Fibroblast of villous mesenchyme (primary cell): ENCODE measurements around the gene NDUFS5. TPM values are rescaled to one million over a fixed set of nuclear protein-coding genes. Genes with fewer than 3 reads are reported as not detected.
"Not testable (repeated sequence)": the region's sequence is repeated elsewhere in the genome, so short reads cannot be mapped to it uniquely, and the experiment has no call there.

Source experiments
- DNase-seq: peaks from one replicate; pipeline ENCODE4 v3.0.0-alpha.2; 2010; ENCODE audit warnings: low read depth
- H3K4me3 ChIP-seq: 2 replicates; pipeline ENCODE4 v1.5.1; 2011; ENCODE audit warnings: low read depth, mild to moderate bottlenecking, low read length
- CTCF ChIP-seq: IDR thresholded peaks from 2 replicates; pipeline ENCODE4 v1.5.1; 2012; ENCODE audit warnings: low read depth, mild to moderate bottlenecking, low read length; ENCODE audit not compliant: insufficient read depth
- total RNA-seq: library from RNA; depleted of rRNA; stranded (reverse); fragments of >200 nt; gene quantifications from 2 replicates; pipeline ENCODE4 v1.2.3, GENCODE V29; 2012

The NDUFS5 gene
- total RNA-seq, 1 donor: 325 TPM

DNA sequence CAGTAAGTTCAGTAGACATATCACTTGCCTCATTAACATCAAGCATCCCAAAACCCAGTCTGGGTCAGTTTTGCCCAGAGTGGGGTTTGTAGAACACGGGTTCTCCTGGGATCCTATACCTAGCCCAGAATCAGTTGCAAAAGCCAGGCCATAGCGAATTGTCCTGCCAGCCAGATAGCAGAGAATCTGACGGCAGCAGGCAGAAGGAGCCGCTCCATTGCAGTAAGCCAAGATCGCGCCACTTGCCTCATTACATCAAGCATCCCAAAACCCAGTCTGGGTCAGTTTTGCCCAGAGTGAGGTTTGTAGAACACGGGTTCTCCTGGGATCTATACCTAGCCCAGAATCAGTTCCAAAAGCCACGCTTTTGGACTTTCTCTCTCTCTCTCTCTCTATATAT, 19.1 kb downstream of the NDUFS5 start:
- no peak for TF ChIP-seq CTCF
- no peak for DNase-seq
- H3K4me3 ChIP-seq: no peak overlapping the region

DNA sequence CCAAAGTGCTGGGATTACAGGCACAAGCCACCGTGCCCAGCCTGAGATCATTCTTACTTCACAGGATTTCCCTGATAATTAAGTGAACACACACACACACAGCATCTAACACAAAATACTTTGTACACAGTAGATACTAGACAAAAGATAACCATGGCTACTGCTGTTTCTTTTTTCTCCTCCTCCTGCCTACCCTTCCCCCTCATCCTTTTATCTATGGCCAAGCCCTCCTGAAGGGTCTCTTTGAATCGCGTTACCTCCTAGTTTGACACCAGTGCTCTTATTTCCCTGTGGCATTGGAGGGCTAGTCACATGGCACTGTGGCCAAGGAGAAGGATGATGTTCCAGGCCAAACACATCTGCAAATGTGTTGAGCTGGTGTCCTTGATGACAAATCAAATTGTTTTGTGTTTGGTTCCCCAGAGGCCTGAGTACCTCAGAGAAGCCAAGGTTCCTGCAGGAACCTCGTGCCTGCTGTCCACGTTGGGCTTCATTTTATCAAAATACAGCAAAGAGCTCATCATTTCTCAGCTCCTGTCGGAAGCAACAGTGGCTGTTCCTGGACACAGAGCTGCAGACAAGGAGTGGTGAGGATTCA, 20.6 kb downstream of the NDUFS5 start:
- TF ChIP-seq CTCF: no peak
- DNase-seq: no peak
- H3K4me3 ChIP-seq: no peak overlapping the region

GRCh38 chr1:39047374-39048229, 21.5 kb downstream of the NDUFS5 start:
- no peak overlapping the region for H3K4me3 ChIP-seq
- no peak for TF ChIP-seq CTCF
- DNase-seq: peak; percentile 89

- no peak overlapping the region for H3K4me3 ChIP-seq
- TF ChIP-seq CTCF: no peak
- no peak for DNase-seq
These were observed 22.7 kb downstream of the NDUFS5 start for GRCh38 chr1:39048745-39049370.

- no peak overlapping the region for H3K4me3 ChIP-seq
- no peak for DNase-seq
- no peak for TF ChIP-seq CTCF
These were observed 23.9 kb downstream of the NDUFS5 start for GRCh38 chr1:39050001-39050400.

DNA sequence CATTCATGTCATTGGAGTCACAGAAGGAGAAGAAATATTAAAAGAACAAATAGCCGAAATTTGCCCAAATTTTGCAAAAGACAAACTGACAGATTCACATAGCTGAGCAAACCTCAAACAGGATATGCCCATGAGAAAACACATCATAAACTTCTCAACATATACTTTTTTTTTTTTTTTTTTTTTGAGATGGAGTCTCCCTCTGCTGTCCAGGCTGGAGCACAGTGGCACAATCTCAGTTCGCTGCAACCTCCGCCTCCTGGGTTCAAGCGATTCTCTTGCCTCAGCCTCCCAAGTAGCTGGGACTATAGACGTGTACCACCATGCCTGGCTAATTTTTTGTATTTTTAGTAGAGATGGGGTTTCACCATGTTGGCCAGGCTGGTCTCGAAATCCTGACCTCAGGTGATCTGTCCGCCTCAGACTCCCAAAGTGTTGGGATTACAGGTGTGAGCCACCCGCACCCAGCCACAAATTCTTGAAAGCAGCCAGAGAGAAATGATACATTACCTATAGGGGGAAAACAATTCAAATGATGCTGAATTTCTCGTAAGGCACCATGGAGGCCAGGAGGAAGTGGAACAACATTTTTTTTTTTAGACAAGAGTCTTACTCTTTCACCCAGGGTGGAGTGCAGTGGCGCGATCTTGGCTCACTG, 25.2 kb downstream of the NDUFS5 start:
- H3K4me3 ChIP-seq: not testable (repeated sequence)
- peak; percentile 32 for DNase-seq
- peak; percentile 26 for TF ChIP-seq CTCF
